ENCODE measurements around the gene BABAM1. TPM values are rescaled to one million over a fixed set of nuclear protein-coding genes. Genes with fewer than 3 reads are reported as not detected.

The BABAM1 gene
- total RNA-seq, 1 donor from 2014 or later: 125 TPM

- no peak for TF ChIP-seq CTCF (conservative IDR thresholded peaks at IDR 0.05; ENCODE audit: low read depth, low read length)
- no peak for DNase-seq (ENCODE audit: low read depth)
- no peak overlapping the region for H3K4me3 ChIP-seq (ENCODE audit: low read depth, low read length)
Observed at GRCh38 chr19:17307876-17308377, 40.7 kb downstream of the BABAM1 start.

DNA sequence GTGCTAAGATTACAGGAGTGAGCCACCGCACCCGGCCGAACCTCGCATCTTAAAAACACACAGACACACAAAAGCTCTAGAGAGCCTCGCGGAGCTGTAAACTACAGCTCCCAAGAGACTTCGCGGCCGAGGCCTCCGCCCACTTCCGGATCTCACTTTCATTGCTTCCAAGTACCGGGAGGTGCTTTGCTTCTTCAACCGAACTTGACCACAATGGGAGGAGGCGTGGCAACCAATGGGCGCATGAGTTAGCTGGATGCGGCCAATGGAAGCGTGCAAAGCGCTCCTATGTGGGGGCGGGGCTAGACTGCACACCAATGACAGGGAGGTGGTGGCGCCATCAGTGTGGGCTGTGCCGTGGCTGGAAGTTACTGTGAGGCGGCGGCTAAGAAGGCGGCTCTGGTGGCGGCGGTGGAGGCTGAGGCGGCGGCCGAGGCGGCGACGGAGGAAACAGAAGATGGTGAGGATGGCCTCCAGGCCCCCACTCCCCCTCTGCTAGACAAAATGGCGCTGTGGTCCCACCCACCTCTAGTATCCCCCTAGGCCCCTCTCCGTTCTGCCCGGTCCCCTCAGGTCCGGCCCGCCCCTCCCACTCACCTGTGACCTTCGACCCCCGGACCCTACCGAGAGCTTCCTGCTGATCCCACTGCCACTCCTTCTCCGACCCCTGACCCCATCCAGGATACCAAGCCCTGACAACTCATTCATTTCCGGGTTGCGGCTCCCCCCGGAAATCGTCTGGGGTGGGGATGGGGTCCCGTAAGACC lies 42.1 kb downstream of the BABAM1 start, which contains the start of gene DDA1:
Gene DDA1, plus strand, starts transcription at position 366 of the 767 bp plus-strand sequence. Its CDS starts 92 bp downstream, at position 458.
- TF ChIP-seq CTCF (conservative IDR thresholded peaks at IDR 0.05; ENCODE audit: low read depth, low read length): no peak
- peak; percentile 96 for DNase-seq (ENCODE audit: low read depth)

GRCh38 chr19:17309965-17310461 lies 42.8 kb downstream of the BABAM1 start:
- TF ChIP-seq CTCF (conservative IDR thresholded peaks at IDR 0.05; ENCODE audit: low read depth, low read length): no peak
- H3K4me3 ChIP-seq (ENCODE audit: low read depth, low read length): peak overlapping the region; percentile 99
- no peak for DNase-seq (ENCODE audit: low read depth)

More for the DNA sequence above, 42.1 kb downstream of the BABAM1 start, which contains the start of gene DDA1:
- peak within 1 kb of the TSS; percentile 99 for H3K4me3 ChIP-seq (ENCODE audit: low read depth, low read length)

DNA sequence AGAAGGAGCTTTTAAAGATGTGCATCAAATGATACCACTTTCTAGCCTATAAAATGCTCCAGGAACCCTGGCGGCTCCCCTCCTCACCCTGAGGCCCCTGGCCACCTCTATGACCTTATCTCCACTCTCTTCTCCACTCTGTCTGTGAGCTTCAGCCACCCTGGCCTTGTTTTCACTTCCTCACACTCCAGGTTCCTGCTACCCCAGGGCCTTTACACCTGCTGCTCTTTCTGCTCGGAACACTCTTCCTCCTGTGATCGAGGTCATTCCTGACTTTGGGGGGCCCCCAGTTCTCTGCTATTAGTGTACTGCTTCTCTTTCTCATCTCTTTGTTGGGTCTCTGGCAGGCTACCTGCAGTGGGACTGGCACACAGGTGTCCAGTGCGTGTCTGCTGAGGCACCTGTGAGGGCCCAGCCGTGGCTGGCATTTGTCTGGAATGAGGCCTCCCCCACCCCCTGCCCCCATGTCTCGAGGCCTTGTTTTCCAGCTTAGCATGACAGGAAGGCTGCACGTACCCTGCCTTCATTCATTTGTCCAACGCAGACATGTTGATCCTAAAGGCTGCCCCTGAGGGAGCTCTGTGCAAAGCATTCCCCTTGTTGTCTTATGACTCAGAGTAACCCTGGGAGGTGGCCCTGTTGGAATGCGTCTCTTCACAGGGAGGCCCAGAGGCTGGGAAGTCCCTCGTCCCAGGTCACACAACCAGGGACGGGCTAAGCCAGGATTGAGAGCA lies 44.4 kb downstream of the BABAM1 start:
- DNase-seq (ENCODE audit: low read depth): peak; percentile 73
- TF ChIP-seq CTCF (conservative IDR thresholded peaks at IDR 0.05; ENCODE audit: low read depth, low read length): no peak
- H3K4me3 ChIP-seq (ENCODE audit: low read depth, low read length): peak overlapping the region; percentile 37

DNA sequence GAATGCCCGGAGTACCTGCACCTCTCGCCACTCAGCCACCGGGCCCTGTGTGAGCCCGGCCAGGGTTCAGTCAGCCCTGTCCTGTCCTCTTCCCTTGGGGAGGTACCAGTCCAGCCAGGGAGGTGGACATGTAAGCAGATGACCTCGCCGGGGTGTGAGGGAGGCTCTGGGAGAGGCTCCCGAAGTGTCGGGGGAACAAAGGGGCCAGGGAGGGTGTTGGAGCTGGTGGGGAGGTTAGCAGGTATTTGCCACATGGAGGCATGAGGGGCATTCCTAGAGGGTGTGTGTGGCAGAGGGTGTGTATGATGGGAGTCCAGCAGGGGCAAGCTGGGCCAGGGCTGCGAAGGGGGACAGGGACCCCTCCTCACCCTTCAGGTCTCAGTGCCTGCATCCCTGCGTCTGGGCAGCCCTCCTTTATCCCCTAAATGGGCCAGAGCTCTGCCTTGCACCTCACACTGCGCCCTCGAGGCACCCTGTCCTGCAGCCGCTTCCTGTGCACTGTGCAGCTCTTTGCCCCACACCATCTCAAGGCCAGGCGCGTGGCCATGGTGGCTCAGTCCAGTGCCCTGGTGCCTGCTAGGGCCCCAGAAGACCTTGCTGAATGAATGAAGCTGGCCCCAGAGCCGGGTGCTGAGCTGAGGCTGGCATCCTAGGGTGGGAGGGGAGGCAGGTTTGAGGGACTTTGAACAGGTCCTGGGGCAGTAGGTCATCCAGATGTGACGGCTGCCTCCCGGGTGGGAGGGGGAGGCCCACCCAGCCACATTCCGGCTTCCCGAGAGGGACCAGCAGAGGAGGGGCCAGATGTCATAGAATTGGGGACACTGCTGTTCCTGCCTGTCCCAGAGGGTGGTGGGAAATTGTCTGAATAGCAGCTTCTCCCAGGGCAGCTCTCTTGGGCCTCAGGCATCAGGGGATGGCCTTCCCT lies 45.2 kb downstream of the BABAM1 start:
- peak overlapping the region; percentile 37 for H3K4me3 ChIP-seq (ENCODE audit: low read depth, low read length)
- TF ChIP-seq CTCF (conservative IDR thresholded peaks at IDR 0.05; ENCODE audit: low read depth, low read length): no peak
- DNase-seq (ENCODE audit: low read depth): no peak

DNA sequence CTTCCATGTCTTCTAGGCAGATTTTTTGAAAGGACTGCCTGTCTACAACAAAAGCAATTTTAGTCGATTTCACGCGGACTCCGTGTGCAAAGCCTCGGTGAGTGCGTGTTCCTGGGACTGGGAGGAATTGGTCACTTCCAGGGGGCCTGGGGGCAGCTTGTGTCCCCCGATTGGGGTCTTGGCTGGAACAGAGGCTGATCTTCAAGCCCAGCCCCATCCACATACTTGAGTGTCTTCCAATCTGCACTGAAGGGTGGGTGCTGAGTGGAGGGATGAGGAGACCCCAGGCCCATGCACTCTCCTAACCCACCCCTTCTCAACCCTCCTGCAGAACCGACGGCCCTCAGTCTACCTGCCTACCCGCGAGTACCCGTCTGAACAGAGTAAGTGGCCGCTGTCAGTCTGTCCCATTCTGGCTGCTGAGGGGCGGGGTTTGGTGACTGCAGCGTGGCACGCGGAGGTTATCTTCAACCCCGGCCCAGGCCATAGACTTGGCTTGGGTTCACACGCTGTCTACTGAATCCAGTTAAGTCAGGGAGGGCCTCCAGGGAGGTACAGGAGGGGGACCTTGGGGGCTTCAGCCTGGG lies 46.9 kb downstream of the BABAM1 start:
- DNase-seq (ENCODE audit: low read depth): no peak
- TF ChIP-seq CTCF (conservative IDR thresholded peaks at IDR 0.05; ENCODE audit: low read depth, low read length): no peak
- no peak overlapping the region for H3K4me3 ChIP-seq (ENCODE audit: low read depth, low read length)
